Thymus (tissue), 11 donors: Measurements from ENCODE around the gene PLEKHA6. TPM values are rescaled to one million over a fixed set of nuclear protein-coding genes. Genes with fewer than 3 reads are reported as not detected.

ENCODE experiments used
- DNase-seq, 9 donors: peaks; one replicate each; pipeline ENCODE4 v3.0.0-alpha.2; 2013; ENCODE audit warnings: low spot score in 9 of 9, low read depth in 6 of 9, missing footprints in 1 of 9
- H3K27ac ChIP-seq, 2 donors: one replicate each; pipeline ENCODE4 v1.5.1; 2013; ENCODE audit warnings: control low read depth in 1 of 2, low read depth in 1 of 2, low read length in 1 of 2, mild to moderate bottlenecking in 1 of 2, moderate library complexity in 1 of 2
- H3K27me3 ChIP-seq, 2 donors: one replicate each; pipeline ENCODE4 v1.5.1; 2013; ENCODE audit warnings: low read length in 1 of 2; ENCODE audit not compliant: control insufficient read depth in 2 of 2, insufficient read depth in 1 of 2
- H3K36me3 ChIP-seq, 2 donors: one replicate each; pipeline ENCODE4 v1.5.1; 2013; ENCODE audit warnings: low read length in 1 of 2, mild to moderate bottlenecking in 1 of 2, moderate library complexity in 1 of 2; ENCODE audit not compliant: control insufficient read depth in 2 of 2, insufficient read depth in 2 of 2
- H3K4me1 ChIP-seq, 2 donors: one replicate each; pipeline ENCODE4 v1.5.1; 2013; ENCODE audit warnings: low read length in 2 of 2; ENCODE audit not compliant: control insufficient read depth in 2 of 2, insufficient read depth in 2 of 2
- H3K4me3 ChIP-seq, 2 donors: one replicate each; pipeline ENCODE4 v1.5.1; 2013; ENCODE audit warnings: low read length in 2 of 2, control low read depth in 1 of 2, mild to moderate bottlenecking in 1 of 2
- H3K9me3 ChIP-seq, 2 donors: one replicate each; pipeline ENCODE4 v1.5.1; 2013; ENCODE audit warnings: low read length in 1 of 2, mild to moderate bottlenecking in 1 of 2; ENCODE audit not compliant: control insufficient read depth in 2 of 2, insufficient read depth in 1 of 2
- WGBS: extraction: QIAGEN DNeasy Blood & Tissue Kit; methylation state at CpG from one replicate; pipeline ENCODE4 v1.1.7; 2013; 5-methylcytosine and 5-hydroxymethylcytosine counted together
- polyA plus RNA-seq: library from polyadenylated mRNA; stranded (reverse); fragments of 200-250 nt; gene quantifications from one replicate; pipeline ENCODE4 v1.2.3, GENCODE V29; 2013
- total RNA-seq: library from RNA; stranded (reverse); fragments of 120-200 nt; gene quantifications from one replicate; pipeline ENCODE4 v1.2.4, GENCODE V29; 2013
- donor health status: healthy.

The PLEKHA6 gene
- total and polyA plus RNA-seq, 2 donors: 0.47 to 1.4 TPM

DNA sequence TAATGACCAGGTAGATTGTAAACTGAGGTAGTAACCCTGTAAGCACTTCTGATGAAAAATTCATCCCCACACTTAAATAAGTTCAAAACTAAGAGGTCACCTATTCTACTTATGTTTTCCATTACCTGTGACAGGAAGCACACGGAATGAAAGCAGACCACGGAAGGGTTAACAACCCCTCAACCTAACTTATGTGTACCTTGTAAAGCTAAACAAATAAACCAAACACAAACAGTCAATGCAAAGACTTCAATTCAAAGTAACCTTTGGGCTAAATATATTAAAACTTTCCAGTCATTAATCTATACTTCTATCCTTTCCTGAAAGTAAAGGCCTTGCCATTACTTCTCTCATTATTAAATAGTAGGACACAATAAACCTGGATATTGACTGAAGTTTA lies 44.9 kb upstream of the PLEKHA6 start:
- H3K36me3 ChIP-seq: peaks cover 23 to 55% of the 10 kb centered on the region in 2 donors
- no peak overlapping the region for H3K27ac ChIP-seq

GRCh38 chr1:204402391-204402790 lies 42.7 kb upstream of the PLEKHA6 start:
- H3K36me3 ChIP-seq: peaks cover 38 to 72% of the 10 kb centered on the region in 2 donors
- peaks cover 2 to 5% of the 10 kb centered on the region in 2 donors for H3K4me1 ChIP-seq
- no peak overlapping the region for H3K27ac ChIP-seq
- no peaks in the 10 kb centered on the region for H3K27me3 ChIP-seq
- no peaks in the 10 kb centered on the region for H3K9me3 ChIP-seq
- no peak overlapping the region for H3K4me3 ChIP-seq
- no peak for DNase-seq
- WGBS: 98% methylated on average over 4 of the region's 4 CpGs

More for the DNA sequence above, 44.9 kb upstream of the PLEKHA6 start:
- Histone ChIP-seq H3K4me1 (peaks cover 2 to 5% of the 10 kb centered on the region in 2 donors), H3K4me3 (no peak overlapping the region), H3K9me3 (no peaks in the 10 kb centered on the region), H3K27me3 (no peaks in the 10 kb centered on the region)
- no peak for DNase-seq
- WGBS: 95% methylated on average over 2 of the region's 2 CpGs

DNA sequence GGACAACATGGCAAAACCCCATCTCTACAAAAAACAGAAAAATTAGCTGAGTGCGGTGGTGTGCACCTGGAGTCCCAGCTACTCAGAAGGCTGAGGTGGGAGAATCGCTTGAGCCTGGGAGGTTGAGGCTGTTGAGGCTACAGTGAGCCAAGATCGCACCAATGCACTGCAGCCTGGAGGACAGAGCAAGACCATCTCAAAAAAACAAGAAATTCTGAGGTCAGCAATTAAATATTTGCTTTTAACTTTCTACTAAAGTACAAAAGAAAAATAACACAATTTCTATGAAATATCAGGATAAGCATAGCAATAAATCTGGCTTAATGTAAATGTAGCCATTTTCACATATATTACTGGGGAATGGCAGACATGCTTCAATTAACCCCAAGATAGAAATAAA lies 42.0 kb upstream of the PLEKHA6 start:
- Histone ChIP-seq H3K4me1 (peaks cover under 1 to 5% of the 10 kb centered on the region in 2 donors), H3K4me3 (no peak overlapping the region), H3K9me3 (no peaks in the 10 kb centered on the region), H3K36me3 (peaks cover 43 to 72% of the 10 kb centered on the region in 2 donors), H3K27me3 (no peaks in the 10 kb centered on the region), H3K27ac (no peak overlapping the region)
- WGBS: 99% methylated on average over 3 of the region's 3 CpGs
- DNase-seq: no peak

DNA sequence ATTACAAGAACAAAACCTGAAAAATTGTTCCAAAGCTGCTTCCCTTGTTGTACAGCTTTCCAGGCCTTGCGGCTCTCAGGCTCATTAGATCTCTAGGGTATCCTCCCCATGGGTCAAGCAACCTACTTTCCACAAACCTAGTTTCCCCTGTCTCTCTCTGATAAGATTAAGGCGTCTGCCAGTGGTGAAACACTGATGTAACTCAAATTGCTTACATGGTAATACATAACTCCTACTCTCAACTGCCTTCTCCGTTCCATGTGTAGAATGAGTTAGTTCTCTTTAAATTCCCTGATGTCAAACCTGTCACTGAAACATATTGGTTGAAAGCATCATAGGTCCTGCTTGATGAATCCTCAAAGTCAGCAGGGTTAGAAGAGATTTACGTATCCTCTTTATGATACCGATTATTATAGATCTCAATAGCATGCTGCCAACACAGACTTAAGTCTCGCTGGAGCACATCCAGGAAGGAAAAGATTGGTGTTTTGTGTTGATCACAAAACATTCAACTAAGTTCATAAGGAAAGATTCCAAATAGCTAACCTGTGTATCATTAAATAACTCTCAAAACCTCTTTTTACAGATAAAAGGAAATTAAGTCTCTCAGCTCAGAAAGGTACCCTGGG lies 41.3 kb upstream of the PLEKHA6 start:
- H3K27me3 ChIP-seq: no peaks in the 10 kb centered on the region
- DNase-seq: no peak
- no peak overlapping the region for H3K27ac ChIP-seq
- peaks cover 44 to 68% of the 10 kb centered on the region in 2 donors for H3K36me3 ChIP-seq
- WGBS: 97% methylated on average over 6 of the region's 6 CpGs
- H3K4me3 ChIP-seq: no peak overlapping the region
- no peaks in the 10 kb centered on the region for H3K9me3 ChIP-seq
- no peaks in the 10 kb centered on the region for H3K4me1 ChIP-seq

GRCh38 chr1:204398197-204399125 lies 38.7 kb upstream of the PLEKHA6 start:
- Histone ChIP-seq H3K27ac (peak overlapping the region in 1 of 2 donors; percentile 42), H3K36me3 (peaks cover 37 to 44% of the 10 kb centered on the region in 2 donors), H3K9me3 (no peaks in the 10 kb centered on the region), H3K4me3 (no peak overlapping the region), H3K27me3 (no peaks in the 10 kb centered on the region), H3K4me1 (no peaks in the 10 kb centered on the region)
- 81% methylated on average over 7 of the region's 7 CpGs for WGBS
- DNase-seq: peak in 4 of 9 donors; percentile 53 to 80 (median 64)

- 94% methylated on average over 4 of the region's 4 CpGs for WGBS
- DNase-seq: no peak
- no peak overlapping the region for H3K27ac ChIP-seq
- H3K9me3 ChIP-seq: no peaks in the 10 kb centered on the region
- H3K4me1 ChIP-seq: no peaks in the 10 kb centered on the region
- H3K4me3 ChIP-seq: no peak overlapping the region
- no peaks in the 10 kb centered on the region for H3K27me3 ChIP-seq
- peaks cover 30 to 32% of the 10 kb centered on the region in 2 donors for H3K36me3 ChIP-seq
Observed at GRCh38 chr1:204396015-204396583, 36.4 kb upstream of the PLEKHA6 start.

DNA sequence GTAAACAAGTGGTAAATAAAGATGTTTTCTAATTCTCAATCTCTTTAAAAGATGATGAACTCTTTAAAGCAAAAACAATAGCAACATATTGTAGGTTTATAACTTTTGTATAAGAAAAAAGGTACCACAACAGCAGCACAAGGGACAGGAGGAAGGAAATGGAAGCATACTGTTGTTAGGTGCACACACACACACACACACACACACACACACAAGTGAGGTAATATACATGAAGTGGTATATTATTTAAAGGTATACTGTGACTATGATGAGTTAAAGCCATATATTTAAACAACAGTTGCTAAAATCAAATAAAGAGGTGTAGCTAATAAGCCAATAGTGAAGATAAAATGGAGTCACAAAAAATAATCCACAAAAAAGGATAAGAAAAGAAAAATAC lies 31.9 kb upstream of the PLEKHA6 start:
- no peak for DNase-seq
- no peak overlapping the region for H3K27ac ChIP-seq
- H3K4me3 ChIP-seq: no peak overlapping the region
- no peaks in the 10 kb centered on the region for H3K36me3 ChIP-seq
- no peaks in the 10 kb centered on the region for H3K9me3 ChIP-seq
- no peaks in the 10 kb centered on the region for H3K4me1 ChIP-seq
- H3K27me3 ChIP-seq: no peaks in the 10 kb centered on the region

- Histone ChIP-seq H3K27me3 (no peaks in the 10 kb centered on the region), H3K4me3 (no peak overlapping the region), H3K27ac (no peak overlapping the region), H3K9me3 (no peaks in the 10 kb centered on the region), H3K36me3 (no peaks in the 10 kb centered on the region), H3K4me1 (no peaks in the 10 kb centered on the region)
- peak in 1 of 9 donors; percentile 20 for DNase-seq
- 51% methylated on average over 4 of the region's 4 CpGs for WGBS
Observed at GRCh38 chr1:204390751-204391466, 31.2 kb upstream of the PLEKHA6 start.
